Epidermal melanocyte (primary cell): ENCODE results near the gene ESD.
"Not testable (repeated sequence)": the region's sequence is repeated elsewhere in the genome, so short reads cannot be mapped to it uniquely, and the experiment has no call there.

Source experiments
- DNase-seq: peaks from one replicate; pipeline ENCODE4 v3.0.0; 2011; ENCODE audit warnings: low spot score; ENCODE audit not compliant: insufficient read length

Gene ESD

DNA sequence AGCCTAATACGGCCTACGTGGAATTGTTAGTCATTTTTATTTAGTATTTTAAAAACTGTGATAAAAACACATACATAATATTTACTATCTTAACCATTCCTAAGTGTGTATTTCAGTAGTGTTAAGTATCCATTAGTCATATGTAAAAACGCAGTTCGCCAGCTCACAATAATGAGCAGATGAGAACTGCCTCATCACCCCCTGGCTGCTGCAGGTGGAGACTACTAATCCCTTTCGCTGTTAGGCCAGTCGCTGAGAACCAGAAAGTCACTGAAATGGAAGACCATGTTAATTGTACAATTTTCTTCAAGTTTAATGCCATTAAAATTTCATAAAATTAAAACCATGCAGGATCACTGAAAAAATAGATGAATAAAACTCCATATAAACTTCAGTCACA, 1.6 kb downstream of the ESD start:
- no peak for DNase-seq

GRCh38 chr13:46783504-46783903, 13.5 kb downstream of the ESD start:
- no peak for DNase-seq

DNA sequence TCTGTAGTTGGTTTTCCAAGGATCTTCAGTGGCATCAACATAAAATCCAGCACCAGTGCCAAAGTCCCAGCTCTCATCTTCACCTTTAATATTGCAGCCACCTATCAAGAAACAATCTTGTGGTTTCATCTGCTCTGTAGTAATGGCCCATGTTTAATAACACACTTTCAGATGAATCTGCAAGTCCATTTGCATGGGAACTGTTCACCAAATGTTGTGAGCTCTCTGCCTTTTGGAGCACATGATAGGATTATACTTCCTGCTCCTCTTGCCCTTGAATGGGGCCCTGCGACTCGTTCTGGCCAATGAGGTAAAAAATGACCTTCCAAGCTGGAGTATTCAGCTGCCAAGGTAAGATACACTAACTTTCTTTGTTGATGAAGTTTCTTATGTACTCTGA, 14.3 kb downstream of the ESD start:
- no peak for DNase-seq

- no peak for DNase-seq
Observed at GRCh38 chr13:46782066-46782465, 14.9 kb downstream of the ESD start.

DNA sequence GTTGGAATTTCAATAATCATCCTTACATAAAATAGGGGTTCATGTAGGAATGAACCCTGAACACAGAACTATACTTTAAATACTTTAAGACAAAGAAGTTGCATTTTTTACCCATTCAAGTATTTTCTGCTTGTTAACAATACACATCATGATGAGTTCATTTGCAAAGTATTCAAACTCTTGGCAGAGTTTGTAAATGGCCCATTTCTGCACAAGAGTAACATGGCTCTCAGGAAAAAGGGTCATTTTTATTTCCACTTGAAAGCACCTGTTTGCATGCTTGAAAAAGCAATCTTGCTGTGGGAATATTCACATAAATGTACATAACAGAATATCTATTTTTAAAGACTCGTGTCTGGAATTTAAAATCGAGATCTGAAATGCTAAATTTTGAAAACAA, 18.1 kb downstream of the ESD start:
- no peak for DNase-seq

- no peak for DNase-seq
Observed at GRCh38 chr13:46778095-46778494, 18.9 kb downstream of the ESD start.

DNA sequence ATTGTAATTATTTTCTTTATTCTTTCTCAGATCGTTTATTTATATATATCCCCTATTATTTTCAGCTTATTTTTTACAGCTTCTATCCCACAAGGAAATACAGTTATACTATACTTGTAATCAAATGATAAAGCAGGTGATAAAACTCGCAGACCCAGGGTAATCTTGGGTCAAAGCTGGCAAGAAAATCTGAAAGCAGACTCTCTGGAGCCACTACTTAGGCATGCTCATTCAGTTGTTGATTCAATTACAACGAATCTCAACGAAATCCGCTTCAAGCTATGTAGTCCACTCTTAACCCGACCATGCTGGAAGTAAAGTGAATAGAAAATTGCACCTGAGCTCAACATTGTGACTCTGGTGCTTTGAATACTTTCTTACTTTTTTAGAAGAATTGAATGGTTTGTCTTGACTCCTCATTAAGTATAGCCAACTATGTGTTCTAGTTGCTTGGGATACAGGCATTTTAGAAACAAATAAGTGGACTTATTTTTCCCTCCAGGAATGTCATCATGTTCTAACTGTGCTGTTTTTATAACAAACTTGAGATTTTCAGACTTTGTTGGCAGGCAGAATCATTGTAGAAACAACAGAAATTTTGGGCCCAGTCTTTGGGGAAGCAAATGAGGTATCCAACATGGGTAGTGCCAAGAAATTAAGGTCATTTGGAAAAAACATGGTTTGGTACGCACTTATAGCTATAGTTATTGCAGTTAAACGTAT, 21.4 kb downstream of the ESD start:
- DNase-seq, result no peak

GRCh38 chr13:46773541-46773940, 23.4 kb downstream of the ESD start:
- no peak for DNase-seq

- no peak for DNase-seq
Observed at GRCh38 chr13:46771693-46772092, 25.3 kb downstream of the ESD start.

GRCh38 chr13:46769925-46770324, 27.0 kb downstream of the ESD start:
- DNase-seq, result not testable (repeated sequence)

- DNase-seq, result no peak
Observed at GRCh38 chr13:46761866-46762265, 35.1 kb downstream of the ESD start.

DNA sequence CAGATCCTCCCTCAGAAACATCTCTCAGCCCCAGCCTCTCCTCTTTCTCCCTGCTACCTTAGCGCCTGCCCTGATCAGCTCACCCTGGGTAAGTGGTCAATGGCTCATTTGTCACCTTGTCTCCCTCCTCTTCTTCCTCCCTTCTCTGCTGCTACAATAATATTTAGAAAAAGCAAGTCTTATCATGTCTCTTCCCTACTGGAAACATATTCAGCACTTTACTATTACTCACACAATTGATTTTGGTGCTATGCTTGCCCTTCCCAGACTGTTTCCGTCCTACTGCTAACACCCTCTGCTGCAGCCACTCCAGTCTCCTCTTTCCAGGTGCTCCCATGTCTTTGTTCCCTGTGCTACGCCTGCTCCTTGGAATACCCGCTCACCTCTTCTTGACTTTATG, 35.8 kb downstream of the ESD start:
- no peak for DNase-seq

- DNase-seq, result no peak
Observed at GRCh38 chr13:46759846-46760245, 37.1 kb downstream of the ESD start.

- no peak for DNase-seq
Observed at GRCh38 chr13:46757640-46758039, 39.3 kb downstream of the ESD start.

GRCh38 chr13:46756977-46757376, 40.0 kb downstream of the ESD start:
- DNase-seq, result no peak

GRCh38 chr13:46755508-46755907, 41.5 kb downstream of the ESD start:
- not testable (repeated sequence) for DNase-seq

DNA sequence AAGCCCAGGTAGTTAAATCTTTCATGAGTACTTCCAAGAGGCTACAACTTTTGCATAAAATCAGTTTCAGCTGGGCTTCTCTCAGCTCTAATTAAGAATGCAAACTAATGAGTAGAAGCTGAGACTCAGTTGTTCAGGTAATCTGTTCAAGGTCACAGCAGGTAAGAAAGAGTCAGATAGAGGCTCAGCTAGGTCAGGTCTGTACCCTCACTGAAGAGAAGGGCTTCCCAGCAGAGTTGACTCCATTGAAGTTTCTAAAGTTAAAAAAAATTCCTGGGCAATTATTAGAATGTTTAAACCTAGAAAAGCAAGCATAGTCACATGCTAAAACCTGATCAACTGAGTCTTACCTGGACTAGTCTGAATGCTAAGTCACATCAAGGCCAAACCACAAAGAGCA, 42.1 kb downstream of the ESD start:
- DNase-seq, result no peak

- no peak for DNase-seq
Observed at GRCh38 chr13:46753917-46754316, 43.0 kb downstream of the ESD start.

DNA sequence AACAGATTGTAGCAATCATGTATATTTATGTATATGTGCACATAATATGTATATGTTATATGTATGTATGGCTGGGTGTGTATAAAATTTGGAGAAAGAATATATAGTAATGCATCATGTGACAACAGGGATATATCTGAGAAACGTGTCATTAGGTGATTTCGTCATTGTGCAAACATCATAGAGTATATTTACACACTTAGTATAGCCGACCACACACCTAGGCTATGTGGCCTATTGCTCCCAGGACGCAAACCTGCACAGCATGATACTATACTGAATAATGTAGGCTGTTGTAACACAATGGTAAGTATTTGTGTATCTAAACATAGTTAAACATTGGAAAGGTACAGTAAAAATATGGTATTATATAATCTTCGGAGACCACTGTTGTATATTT, 43.8 kb downstream of the ESD start:
- DNase-seq, result no peak

DNA sequence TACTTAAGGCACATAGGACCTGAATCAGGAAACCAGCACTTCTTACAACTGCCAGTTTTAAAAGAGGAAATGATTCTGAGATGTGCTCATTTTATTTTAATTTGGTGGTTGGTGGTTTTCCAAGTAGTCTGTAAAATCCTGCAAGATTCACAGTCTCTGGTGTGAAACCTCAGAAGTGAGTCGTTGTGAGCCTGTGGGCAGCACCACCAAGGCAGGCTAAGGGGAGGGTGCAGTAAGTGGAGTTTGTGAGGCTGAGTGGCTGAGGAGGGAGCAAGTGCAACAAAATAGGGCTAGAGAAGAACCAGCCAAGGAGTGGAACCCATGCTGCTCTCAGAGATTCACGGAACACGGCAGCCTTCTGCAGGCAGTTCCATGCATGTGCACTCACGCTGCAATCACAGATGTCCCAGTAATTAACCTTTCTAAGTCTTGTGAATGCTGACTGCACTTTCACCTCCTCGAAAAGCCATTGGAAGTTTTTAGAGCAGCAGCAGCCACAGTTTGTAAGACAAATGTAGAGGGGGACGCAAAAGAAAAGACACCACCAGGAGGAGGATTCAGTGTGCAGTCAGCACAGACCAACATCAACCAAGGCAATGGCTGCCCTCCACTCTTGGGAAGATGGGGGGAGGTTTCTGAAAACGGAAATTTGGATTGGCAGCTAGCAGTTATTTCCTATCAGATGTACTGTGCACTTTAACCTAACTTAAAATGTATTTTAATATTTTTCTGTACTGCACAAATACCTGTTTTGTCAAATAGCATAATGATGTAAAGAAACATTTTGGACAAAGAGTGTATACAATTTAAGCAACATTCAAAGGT, 44.9 kb downstream of the ESD start:
- no peak for DNase-seq

DNA sequence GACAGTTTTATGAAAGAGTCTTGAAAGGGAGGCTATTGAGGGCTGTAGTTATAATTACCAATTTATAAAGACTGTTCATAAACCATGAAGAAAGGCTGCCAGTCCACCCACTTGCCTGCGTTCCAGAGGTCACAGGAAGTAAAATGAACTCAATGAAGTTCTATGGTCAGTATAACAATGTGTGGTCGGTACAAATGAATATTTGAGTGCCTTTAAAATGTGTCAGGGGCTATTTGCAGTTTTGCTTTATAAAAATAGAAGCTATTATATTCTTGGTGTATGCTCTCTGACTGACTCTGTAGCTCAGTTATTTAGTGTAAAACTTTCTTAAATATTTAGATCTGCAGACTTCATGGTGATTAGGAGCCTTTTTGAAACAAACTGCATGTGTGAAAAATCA, 47.0 kb downstream of the ESD start:
- no peak for DNase-seq

DNA sequence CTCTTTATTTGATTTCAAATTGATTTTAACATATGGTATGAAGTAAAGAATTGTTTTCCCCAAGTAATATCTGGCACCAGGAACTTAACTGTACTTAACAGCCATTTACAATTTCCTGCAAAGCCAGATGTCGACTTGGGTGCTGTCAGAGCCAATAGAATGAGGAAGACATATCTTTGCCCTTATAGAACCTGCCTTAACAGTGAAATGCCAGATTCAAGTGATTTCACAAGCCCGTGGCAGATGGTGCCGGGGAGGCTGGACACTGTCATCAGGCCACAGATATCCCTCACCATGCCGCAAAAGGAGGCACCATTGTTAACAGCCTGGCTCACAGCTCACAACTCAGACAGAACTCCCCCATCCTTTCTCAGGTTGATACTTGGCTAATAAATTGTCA, 48.7 kb downstream of the ESD start:
- no peak for DNase-seq
